Tongue (tissue), 2 donors: ENCODE measurements around the gene ANO2. TPM values are rescaled to one million over a fixed set of nuclear protein-coding genes. Genes with fewer than 3 reads are reported as not detected.

ENCODE experiments used
- DNase-seq: peaks from one replicate; pipeline ENCODE4 v3.0.0-alpha.2; 2015
- total RNA-seq: library from RNA; depleted of rRNA; stranded (reverse); fragments of >200 nt; gene quantifications from one replicate; pipeline ENCODE4 v1.2.3, GENCODE V29; 2014

ANO2 gene
- total RNA-seq, 1 donor from 2014 or later = 4.8 TPM

DNA sequence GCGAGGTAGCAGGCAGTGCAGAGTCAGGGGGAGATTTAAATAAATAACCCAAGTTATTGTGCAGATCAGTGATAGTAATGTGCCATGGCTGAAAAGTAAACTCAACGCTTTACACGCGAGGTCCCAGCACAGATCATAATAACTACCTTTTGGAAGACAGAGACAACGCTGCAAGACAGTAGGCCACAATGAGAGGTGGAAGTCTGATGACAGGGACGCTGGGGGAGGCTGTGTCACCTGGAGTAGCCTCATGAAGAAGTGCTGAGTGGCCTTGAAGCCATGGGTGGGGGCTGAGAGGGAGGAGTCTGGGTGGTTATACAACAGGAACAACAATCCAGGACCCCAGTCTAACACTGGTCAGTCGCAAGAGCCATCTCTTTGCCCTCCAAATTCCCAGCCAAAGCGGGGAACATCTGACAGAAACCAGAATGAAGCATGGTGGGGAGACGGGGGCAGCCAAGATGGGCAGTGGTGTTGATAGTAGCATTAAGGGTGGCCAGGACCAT lies 28.2 kb downstream of the ANO2 start:
- DNase-seq = no peak

DNA sequence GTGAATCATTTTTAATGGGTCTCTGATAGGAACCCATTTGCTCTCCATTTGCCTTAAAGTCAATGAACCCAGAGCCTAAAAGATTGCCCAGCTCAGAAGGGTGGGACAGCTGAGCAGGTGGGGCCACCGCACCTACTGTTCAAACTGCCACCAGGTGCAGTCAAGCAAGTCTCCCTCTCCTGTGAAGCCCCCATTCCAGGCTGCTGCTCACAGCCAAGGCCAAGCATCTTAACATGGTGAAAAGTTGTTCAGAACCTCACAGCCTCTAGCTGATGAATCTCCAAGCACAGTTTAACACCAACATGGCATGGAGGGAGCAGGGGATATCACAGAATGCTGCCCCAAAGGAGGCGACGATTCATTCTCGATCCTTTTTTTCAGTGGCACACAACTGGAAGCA lies 29.5 kb downstream of the ANO2 start:
- no peak for DNase-seq

DNA sequence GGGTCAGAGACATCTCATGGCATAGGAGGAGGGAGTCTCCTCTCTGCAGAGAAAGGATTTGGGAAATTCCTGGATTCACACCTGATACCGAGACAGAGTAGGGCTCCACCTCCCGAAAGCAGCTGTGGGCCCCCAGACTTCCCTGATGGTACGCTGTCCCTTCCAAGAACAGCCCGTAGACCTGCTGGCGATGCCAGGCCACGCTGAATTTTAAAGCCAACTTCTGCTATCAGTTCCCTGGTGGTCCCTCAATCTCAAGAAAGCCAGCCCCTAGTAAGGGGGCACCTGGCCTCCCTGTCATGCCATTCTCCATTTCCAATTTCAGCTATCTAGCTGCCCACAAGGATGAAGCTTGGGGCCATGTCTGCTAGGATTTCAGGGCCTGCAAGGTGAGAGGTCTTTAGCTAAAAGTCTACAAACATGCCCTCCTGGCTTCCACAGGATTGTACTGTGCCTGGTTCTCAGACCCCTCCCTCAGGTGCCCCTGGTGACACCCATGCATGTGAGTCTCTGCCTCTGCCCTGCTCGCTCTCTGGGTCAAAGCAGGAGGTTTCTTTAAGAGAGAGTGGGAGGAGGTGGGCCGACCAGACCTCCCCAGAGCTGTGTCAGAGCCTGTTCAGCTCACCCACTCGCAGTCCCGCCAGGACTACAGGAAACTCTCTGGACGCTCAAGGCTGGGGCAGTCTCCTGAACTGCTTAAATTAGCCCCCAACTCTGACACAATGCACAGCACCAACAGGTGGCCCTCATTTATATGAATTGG lies 30.5 kb downstream of the ANO2 start:
- no peak for DNase-seq

DNA sequence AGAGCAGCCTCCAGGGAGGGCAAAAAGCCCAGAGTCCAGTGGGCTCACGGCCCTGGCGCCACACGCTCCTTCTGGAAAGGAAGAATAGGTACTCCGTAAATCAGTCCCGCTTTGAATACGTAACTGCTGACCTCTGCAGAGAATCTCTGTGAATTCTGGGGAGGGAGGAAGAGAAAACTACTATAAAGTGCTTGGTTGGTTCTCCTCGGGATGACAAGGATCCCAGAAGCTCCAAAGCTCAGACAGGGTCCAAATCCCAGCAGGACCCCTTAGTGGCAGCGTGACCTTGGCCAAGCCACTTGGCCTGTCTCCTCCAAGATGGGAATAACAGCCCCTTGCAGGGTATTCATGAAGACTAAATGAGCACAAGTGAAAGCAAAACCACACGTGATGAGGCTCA lies 31.7 kb downstream of the ANO2 start:
- DNase-seq = no peak

DNA sequence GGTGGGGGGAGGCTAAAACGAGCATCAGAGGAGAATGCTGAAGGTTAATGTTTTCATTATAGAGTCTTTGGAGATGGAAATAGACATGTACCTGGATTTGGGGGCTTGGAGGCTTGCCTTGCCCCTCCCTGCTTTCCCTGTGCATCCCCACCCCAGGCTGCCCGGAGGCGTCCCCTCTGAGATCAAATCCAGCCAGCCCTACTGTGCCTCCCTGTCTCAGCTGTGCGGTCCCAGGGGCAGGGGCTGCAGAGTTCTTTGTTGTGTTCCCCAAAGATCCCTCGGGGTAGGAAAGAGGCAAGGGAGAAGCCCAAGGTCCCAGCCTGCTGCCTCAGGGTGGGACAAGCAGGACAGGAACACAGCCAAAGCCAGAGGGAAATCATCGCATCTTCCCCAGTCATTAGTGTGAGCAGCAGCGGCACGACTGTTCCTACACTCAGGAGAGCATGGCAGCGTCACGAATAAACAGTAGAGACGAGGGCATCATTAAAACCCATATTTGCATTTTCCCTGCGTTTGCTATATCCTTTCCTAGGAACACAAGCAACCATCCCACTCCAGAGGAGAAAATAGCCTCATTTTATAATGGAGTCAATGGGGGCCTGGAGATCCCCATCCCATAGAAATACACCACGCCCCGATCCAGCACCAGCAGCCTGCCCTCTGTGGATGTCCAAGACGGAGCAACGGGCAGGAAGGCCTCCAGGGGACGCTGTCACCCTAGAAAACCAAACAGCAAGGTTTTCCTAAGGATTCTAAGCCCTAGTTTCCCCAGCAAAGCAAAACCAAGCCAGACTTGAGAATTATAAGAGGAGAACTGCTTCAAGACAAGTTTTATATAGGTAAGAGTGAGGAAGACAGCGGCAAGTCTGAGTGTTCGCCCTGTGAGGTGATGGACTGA lies 32.4 kb downstream of the ANO2 start:
- no peak for DNase-seq

DNA sequence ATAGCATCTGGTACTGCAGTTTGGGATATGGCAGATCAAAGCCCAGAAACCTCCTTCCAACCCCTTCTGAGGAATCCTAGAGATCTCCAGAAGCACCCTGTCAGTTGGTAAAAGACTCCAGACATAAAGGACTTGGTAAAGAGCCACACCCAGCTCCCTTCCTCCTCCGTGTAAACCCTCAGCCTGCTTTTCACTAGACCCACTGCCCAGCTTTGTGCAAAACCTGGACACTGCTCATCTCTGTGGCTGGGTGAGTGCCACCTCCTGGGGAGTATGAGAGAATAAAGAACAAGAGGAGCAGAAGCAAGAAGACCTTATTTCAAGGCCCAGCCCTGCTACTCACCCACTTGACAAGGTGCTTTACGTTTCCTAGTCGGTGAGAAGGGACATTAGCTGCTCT lies 33.0 kb downstream of the ANO2 start:
- DNase-seq = no peak

DNA sequence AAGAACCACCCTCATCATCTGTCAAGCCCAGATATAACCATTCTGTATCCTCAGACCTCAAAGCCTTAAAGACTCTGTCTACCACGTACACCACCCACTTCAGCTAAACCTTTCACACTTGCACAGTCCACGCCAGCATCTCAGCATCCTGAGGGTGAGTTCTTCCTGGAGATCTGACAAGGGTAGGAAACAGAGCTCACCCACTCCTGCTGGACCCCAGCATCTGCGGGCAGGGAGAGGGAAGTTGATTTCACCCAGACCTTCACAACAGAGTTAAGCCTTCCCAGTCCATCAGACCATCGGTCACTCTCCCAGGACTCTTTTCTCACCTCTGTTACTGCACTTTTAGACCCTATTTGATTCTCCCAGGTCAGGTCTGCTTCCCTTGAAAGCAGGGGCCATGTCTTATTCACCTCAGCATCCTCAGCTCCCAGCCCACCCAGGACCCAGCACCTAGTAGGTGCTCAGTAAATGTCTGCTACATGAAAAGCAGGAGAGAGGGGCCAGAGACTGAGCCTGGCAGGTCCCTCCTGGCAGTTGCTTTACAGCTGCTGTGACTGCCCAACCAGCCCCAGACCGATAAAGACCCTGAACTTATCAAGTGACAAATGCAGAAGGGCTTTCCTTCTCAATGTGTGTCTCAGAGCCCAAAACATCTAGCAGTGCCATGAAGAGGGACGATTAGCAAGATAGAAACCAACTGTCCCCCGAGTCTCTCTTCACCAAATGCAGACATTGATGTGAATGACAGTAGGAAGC lies 34.1 kb downstream of the ANO2 start:
- no peak for DNase-seq

DNA sequence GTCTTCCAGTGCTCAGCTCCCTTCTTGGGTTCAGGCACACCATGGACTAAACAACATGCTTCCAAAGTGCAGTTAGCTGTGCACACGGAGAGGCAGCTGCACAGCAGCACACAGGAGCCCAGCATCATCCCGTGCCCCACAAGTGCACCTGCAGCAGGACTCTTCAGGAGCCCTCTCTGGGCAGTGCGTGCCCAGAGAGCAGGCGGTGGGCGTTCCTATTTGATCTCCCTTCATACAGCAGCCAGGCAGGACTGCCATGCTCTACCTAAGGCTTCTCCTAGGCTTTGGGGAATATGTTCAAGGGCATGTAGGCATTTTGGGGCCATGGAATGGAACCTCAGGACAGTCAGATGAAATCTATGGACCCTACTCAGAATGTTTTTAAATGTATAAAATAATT lies 35.5 kb downstream of the ANO2 start:
- no peak for DNase-seq

DNA sequence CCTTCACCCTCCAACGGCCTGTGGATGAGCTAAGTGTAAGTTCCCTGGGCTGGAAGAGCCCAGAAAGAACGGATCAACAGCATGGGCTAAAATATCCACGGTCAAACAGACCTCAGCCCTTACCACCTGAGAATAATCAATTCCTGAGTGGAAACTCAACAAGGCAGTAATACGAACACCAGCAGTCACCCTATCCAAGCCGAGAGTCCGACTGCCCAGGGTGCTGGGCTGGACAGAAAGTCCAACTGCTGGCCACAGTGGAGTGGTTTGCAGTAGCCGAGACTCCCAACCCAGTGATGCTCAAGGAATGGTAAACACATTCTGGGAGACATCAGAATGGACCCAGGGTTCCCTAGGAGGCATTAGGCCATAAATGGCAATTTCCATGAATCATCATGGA lies 36.8 kb downstream of the ANO2 start:
- no peak for DNase-seq

DNA sequence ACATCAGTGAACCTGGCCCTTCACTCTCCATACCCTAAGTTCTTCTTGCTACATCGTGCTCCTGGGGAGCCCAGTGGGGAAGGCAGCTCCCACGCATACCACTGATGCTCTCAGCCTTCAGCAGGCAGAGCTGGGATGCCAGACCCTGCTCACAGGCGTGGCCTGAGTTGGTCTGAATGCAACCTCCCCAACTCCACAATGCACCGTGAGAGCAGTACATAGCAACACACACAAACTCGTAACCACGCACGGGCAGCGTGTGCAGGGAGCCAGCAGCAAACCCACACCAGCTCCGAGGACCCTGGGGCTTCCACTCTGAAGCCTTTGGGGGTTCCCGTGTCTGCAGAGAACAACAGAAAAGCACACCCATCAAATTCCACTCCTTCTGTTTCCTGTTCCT lies 37.3 kb downstream of the ANO2 start:
- DNase-seq = no peak

DNA sequence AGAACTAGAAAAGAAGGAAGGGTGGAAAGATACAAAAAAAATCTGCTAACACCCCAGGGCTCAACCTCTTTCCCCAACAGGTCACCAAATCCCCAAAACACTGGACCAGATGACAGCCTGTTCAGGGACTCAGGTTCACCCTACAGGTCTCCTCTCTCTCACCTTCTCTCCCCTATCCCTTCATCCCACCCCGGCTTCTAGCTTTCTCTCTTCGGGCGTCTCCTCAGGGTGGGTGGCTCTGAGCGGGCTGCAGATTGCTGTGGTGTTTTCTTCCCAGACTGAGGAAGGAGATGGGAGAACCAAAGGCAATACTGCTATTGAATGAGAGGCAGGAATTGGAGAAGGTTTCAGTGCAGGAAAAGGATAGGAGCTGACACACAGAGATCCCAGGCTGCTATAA lies 39.3 kb downstream of the ANO2 start:
- no peak for DNase-seq

DNA sequence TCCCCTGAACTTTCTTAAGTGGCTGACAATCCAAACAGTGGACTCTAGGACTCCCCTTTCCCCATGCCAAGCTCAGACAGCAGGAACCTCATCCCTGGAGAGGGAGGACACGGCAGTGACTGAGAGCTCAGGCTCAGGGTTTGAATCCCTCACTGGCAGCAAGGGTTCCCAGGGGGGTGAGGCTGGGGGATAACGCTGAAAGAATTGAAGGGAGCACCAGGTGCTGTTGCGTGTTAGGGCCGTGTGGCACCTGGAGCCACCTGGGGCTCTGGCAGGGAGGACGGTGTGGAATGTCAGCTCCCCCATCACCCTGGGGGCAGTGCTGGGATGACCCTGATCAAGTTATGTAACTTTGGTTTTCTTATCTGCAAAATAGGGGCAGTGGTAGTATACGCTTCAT lies 40.1 kb downstream of the ANO2 start:
- DNase-seq = no peak

DNA sequence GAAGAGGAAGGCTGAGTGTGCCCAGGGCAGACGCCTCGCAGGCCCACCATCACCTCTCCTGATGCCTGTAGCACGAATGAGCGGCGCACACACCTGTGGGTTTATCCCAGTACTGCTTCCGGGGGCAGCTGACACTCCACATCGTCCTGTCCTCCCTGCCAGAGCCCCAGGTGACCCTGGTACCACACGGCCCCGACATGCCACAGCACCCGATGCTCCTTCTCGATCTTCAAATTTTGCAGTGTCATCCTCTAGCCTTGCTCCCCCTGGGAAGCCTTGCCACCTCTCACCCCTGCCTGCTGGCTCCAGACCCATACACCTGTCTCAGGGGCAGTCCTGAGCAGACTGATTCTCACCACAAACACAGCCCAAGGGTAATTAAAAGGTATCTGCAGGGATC lies 40.6 kb downstream of the ANO2 start:
- no peak for DNase-seq

DNA sequence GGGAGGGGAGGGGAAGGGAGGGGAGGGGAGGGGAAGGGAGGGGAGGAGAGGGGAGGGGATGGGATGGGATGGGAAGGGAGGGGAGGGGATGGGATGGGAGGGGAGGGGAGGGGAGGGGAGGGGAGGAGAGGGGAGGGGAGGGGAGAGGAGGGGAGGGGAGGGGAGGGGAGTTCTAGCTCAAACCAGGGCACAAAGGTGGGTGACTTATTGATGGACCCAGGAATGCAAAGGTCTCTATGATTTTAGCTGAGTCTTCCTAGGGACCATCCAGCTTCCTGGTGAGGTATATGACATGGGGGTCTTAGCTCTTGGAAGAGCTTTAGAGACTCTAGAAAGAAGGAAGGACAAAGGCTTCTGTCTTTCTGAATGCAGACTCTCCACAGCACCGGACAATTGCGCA lies 42.3 kb downstream of the ANO2 start:
- DNase-seq = no peak

DNA sequence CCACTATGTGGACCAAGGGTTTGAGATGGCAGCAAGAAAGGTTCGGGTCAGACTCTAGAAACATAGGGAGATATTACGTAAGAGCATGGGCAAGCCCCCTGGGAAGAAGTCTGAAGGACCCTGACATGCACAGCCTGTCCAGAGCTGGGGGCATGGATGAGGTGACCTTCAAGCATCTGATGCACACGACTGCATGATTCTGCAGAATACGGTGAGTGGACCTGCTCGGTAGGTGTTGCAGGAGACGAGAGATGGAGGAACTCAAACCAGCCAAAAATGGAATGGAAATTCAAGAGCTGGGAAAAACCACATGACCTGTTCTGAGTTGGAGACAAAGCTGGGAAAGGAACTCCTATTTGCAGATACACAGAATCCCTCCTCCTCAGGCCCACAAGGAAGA lies 43.6 kb downstream of the ANO2 start:
- no peak for DNase-seq

DNA sequence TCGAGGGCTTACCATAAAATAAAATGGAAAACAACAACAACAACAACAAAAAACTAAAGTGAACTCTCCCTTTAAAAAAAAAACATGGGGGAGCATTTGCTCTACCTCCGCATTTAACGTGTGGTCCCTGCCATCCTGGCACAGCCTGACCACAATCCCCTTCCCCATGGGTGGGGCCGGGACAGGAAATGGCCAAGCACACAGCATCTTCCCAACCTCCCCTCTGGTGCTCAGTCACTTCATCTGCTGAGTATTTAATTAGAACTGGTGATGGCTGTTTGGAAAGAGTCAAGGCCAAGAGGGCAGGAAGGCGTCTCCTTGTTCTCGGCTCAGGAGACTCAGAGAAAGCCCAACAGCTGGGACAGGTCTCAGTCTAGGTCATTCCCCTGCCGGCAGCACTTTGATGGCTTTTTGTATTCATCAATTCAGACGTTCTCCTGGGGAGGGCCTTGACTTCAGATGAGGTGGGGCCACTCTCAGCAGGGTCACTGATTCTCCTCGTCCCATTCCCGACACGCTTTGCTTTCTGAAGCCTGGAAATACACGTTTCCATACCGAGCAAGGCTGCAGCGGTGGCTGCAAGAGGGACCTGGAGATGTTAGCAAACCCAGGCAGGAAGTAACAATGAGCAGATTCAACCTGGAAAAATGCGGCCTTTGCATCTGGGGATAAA lies 44.4 kb downstream of the ANO2 start:
- no peak for DNase-seq

DNA sequence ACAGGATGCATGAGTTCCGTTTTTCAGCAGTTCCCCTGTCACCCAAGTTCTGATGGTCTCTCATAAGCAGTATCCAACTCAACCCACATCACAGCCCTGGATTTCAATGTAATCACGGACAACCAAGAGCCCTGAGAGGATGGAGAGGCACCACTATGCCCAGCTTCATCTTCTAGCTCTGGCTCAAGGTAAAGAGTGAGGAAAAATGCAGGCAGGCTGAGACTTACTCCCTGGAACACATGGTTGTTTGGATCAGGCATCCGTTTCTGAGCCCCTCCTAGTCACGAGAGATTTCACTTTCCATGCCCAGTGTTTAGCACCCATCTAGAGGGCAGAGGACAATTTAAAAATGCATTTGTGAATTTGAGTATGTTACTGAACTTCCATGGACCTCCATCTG lies 45.0 kb downstream of the ANO2 start:
- no peak for DNase-seq

DNA sequence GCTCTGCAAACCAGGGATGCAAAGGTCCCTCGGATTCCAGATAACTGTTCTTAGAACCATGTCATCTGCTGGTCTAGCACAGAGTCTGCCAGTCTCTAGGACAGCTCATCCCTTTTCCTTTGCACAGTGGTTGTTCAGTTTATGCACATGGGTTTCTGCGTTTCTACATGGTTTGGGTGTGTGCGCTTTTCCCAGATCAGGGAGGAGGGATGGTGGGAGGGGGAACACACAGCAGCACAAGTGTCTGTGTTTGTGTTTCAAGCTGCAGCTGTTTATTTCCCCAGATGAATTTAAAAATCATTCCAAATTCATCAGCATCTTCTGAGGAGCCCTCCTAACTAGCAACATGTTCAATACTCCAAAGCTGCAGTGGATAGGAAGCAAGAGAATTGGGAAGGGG lies 45.4 kb downstream of the ANO2 start:
- DNase-seq = no peak

DNA sequence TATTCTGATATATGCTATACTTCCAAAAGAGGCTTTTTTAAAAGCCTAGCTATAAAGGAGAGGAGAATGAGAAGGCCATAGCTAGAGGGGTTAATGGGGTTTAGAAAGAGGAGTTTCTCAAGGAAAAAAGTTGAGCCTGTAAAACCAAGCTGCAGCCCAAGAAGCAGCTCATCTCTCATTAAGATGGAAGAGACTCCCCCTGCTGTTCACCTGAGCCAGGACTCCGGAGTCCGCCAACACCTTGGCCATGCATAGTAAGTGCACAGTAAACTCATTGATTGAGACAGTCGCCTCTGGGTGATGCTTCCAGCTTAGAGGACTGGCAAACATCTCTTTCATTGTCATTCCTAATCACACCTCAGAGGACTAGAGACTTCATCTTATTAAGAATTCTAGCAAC lies 46.2 kb downstream of the ANO2 start:
- no peak for DNase-seq

DNA sequence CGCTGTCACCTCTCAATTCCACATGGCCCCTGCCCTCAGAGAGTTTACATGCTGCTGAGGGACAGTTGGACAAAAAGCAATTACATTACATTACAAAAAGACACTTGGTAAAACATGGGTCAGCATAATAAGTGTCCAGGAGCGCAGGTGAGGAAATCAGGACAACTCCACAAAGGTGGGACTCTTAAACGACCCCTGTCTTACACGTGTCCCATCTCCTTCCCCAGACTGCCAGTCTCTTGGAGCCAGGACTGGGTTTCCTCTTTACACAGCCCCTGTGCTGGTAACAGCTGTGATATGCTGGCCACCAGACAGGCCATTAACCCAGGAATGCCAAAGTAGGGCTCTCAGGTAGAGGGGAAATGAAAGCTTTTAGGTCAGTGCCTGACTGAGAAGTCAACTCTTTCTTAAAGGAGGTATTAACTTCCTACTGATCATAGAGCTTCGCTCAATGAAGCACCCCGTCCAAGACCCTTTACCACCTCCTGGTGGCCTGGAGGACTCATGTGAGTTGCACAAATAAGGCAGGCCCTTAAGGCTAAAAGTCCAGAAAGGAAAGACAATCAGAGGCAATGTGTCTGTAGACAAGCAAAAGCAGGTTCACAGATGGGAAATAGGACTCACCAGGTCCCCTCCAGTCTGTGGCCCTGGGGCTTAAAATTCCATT lies 55.5 kb downstream of the ANO2 start:
- DNase-seq = no peak

DNA sequence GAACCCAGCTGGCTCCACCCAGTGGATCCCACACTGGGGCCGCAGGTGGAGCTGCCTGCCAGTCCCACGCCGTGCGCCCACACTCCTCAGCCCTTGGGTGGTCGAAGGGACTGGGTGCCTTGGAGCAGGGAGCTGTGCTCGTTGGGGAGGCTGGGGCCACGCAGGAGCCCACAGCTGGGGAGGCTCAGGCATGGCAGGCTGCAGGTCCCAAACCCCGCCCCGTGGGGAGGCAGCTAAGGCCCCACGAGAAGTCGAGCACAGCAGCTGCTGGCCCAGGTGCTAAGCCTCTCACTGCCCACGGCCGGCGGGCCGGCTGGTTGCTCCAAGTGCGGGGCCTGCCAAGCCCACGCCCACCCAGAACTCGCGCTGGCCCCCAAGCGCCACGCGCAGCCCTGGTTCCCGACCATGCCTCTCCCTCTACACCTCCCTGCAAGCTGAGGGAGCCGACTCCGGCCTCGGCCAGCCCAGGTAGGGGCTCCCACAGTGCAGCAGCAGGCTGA lies 56.2 kb downstream of the ANO2 start:
- no peak for DNase-seq
